ENCODE results near the gene KIDINS220.
"Not testable (repeated sequence)": the region's sequence is repeated elsewhere in the genome, so short reads cannot be mapped to it uniquely, and the experiment has no call there.

Gene KIDINS220

GRCh38 chr2:8740136-8740535 lies 97.3 kb downstream of the KIDINS220 start:
- no peak for DNase-seq

DNA sequence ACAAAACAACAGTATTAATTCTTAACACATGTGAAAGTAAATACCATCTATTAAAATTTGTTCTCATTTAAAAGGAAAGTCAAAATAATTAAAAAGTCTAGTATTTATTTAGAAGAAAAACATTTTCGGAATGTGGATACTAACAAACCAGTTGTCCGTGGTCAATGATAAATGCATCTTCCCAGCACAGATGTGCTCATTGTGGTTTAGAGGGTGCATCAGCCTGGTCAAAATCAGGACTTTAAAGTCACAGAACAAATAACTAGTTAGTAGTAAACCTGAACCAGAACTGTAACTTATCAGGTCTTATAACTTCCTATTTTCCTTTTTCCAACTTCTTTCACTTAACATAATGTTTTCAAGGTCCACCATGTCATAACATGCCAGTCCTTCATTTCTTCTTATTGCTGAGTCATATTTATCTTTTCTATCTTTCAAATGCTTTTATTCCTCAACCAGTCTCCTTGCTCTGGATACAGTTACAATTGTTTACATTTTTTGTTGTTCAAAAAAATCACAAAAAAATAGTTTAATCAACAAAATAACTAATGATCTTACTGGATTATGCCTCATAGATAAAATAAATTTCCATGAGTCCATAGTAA lies 99.7 kb downstream of the KIDINS220 start:
- no peak for DNase-seq

DNA sequence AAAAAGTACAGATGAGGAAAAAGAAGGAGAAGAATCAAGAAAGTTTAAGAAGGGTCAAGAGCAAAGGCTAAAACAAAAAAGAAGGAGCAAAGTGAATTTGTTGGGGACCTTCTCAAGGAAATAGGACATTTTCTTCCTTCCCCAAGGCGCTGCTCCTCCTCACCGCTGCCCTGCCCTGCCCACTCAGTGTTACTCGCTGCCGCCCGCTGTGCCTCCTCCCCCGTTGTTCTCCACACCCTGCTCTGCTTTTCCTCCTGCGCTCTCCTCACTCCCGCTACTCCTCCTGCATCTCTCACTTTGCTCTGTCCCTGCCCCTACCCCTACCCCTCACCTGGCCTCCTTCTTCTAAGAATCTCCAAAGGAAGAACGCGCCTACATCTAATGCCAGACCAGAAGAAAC lies 104.8 kb downstream of the KIDINS220 start:
- no peak for DNase-seq

GRCh38 chr2:8729939-8730338 lies 107.5 kb downstream of the KIDINS220 start:
- no peak for DNase-seq

DNA sequence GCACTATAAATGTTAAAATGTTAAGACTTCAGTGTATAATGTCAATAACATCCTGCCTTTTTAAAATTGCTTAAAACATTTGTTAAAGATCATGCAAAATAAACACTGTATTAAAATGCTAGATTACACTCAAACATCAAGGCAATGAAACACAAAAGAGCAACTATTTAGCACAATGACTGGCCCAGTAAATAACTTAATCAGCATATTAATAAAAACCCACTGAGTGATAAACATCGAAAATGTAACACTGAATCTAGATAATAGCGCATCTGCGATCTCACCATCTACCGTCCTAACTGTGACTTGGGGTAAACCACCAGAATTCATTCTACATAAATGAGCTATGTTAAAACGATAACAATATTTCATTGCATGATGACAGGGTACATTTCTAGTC lies 108.3 kb downstream of the KIDINS220 start:
- not testable (repeated sequence) for DNase-seq

DNA sequence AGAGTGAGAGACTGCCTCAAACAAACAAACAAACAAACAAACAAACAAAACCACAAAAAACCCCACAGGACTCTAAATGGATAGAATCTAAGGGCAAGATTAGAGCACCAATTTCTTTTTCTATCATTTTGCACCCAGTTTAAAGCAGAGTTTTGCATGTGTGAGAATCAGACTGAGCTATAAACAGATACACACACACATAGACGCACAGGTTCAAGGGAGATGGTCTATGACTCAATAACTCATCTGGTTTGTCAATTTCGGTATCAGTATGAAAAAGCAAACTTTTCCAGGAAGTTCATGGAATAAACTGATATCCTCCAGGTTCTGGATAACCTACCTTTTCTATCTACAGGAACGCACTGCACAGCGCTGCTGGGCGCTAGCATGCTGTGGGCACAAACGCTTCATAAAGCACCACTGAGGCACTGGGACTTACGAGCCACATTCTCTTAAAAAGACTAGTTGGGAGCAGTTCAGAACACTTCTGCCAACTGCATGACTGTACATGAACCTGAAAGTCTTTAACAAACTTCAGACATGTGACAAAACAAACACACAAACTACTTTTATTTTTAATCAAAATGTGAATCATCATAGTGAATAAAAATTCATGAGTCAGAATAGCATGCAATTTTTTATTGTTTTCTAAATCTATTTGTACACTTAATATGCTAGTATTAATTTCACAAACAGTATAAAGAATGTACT lies 109.0 kb downstream of the KIDINS220 start:
- DNase-seq: no peak

GRCh38 chr2:8725838-8726237 lies 111.6 kb downstream of the KIDINS220 start:
- DNase-seq: no peak

GRCh38 chr2:8722986-8723385 lies 114.4 kb downstream of the KIDINS220 start:
- no peak for DNase-seq

DNA sequence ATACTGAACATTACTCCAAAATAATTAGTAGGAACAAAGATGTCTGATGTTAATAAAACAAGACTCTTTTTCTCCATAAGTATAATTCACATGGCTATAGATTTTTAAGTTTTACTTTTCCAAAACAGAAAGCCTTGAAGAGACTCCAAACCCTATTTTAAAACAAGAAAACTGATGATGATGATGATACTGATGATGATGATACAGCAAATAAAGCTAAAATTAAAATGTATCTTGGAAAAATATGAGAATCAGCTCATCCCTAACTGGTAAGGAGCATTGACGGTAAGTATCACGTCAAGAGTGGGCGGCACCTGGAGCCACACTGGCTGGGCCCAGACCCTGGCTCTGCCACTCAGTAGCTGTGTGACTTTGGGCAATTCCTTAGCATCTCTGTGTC lies 116.0 kb downstream of the KIDINS220 start:
- no peak for DNase-seq

DNA sequence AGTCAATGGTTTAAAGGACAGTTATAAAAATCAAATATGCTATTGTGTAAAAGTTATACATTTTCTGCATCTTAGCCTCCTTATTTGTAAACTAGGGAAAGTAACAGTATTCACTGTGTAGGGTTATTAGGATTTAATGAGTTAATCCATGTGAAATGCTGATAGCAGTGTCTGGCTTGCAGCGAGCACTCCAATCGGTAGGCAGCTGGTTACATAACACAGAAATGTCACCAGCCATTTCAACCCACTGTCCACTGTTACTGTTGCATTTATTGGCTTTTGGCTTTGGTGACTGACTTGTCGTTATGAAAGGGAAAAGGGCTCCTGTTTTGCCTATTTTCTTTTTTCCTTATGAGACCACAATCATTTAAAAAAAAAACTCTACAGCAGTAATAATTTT lies 116.7 kb downstream of the KIDINS220 start:
- no peak for DNase-seq

- DNase-seq: no peak
Observed at GRCh38 chr2:8719528-8719927, 117.9 kb downstream of the KIDINS220 start.

GRCh38 chr2:8714971-8715370 lies 122.4 kb downstream of the KIDINS220 start:
- no peak for DNase-seq

DNA sequence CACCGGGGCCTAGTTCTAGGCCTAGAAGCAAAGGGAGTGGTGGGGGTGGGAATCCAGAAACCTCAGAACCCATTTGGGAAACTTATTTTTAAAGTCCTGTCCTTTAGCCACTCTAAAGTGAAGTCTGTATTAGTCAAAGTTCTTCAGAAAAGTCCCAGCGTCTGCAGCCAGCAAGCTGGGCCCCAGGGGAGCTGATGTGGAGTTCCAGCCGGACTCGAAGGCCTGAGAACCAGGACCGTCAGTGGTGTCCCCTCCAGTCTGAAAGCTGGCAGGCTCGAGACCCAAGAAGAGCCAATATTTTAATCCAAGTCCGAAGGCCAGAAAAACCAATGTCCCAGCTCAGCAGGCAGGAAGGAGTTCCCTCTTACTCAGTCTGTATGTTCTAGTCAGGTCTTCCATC lies 123.1 kb downstream of the KIDINS220 start:
- no peak for DNase-seq

GRCh38 chr2:8710951-8711350 lies 126.5 kb downstream of the KIDINS220 start:
- DNase-seq: no peak

DNA sequence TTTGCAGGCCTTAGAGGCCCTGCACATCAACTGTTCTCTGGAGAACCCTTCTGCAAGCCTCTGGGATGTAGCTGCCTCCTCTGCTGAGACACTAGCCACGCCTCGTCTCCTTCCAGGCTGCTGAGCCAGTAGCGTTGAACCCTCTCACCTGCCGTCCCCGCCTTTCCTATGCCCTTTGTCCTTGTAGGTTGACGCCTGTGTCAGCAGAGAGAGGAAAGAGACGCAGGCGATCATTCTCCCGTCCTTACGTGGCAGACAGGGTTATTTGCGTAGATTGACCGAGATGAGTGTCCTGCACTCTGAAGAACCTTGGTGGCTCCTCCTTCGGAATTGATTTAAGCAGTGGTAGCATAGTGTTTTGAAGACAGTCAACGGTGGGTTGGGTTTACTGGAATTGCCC lies 127.8 kb downstream of the KIDINS220 start:
- DNase-seq: no peak

GRCh38 chr2:8704906-8705305 lies 132.5 kb downstream of the KIDINS220 start:
- no peak for DNase-seq

DNA sequence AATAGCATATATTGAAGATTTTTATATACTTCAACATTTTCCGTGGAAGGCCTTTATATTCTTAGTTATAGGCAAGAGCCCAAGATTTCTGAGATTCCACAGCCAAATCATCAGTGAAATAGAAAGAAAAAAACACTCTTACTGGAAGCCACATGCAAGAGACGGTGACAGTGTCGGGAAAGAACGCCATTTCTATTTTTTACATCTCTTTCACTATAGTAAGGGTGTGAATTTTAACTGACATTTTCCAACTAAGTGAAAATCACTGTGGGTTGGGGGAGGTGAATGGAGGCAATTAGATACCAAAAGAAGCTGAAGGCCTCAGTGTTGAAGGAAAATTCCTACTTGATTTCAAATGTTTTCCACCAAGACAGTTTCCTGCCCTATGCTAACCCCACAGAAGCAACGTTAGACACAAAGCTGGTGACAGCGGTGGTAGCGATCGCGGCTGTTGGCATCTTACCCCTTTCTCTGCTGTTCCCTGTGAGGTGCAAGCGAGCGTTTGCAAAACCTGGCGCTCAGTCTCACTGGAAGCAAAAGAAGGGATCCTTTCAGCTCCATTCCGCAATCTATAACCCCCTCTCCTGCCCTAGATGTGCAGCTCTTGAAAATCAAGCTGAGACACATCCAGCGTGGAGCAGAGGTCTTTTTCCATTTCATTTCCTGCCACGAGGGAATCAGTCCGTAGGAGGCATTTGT lies 135.6 kb downstream of the KIDINS220 start:
- DNase-seq: no peak

- no peak for DNase-seq
Observed at GRCh38 chr2:8699839-8700238, 137.6 kb downstream of the KIDINS220 start.

DNA sequence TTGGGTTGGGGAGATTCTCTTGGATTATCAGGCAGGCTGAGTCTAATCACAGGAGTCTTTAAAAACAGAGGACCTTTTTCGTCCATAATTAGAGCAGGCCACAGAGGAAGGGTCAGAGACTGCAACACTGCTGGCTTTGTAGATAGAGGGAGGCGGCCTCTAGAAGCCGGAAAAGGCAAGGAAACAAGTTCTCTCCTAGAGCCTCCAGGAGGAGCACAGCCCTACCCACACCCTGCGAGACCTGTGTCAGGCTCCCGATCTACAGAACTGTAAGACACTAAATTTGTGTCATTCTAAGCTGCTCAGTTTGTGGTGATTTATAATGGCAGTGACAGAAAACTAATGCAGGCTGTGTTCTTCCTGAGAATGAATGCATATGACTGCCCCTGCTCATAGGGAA lies 140.2 kb downstream of the KIDINS220 start:
- no peak for DNase-seq

GRCh38 chr2:8694737-8695136 lies 142.7 kb downstream of the KIDINS220 start:
- no peak for DNase-seq

GRCh38 chr2:8693157-8693821 lies 144.1 kb downstream of the KIDINS220 start:
- DNase-seq: peak in 2 of 6 experiments; percentile 3 to 10

DNA sequence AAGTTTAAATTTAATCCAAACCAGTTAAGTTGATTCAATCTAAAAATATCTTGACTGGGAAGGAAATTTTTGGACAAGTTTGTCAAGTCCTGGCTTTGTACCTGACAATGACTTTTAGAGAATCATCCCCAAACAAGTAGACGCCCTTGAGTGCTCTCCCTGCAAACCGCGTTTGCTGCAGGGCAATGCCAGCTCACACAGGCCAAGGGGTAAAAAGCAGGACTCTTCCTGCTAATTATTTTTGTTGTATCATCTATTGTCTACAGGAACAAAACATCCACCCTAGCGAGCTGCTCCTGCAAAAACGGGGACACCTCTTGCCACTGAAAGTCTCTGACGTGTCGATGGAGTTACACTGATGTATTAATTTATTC lies 144.6 kb downstream of the KIDINS220 start:
- DNase-seq: no peak

DNA sequence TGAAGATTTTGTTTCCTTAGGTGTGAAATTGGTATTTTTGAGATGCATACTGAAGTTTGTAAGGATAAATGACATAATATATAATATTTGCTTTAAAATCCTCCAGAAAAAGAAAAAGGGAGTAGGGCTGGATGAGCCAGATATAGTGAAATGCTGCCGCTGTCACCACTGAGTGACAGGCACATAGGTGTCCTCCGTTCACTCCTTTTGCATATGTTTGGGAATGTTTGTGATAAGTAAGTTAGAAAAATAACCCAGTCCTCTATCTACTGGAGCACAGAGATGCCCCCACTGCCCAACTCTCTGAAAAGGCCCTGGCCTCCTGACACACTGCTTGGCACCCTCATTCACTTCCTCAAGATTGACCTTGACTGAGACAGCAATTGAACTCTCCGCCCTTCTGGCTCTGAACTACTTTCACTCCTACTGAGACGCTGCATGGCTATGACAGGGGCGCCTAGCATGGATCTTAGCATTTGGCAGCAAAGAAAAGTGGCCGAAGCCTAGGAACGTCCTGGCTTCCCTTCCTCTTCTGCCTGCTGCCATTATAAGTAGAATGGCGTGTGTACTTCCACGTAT lies 145.5 kb downstream of the KIDINS220 start:
- no peak for DNase-seq

Data from stimulated activated naive CD4-positive, alpha-beta T cell (primary cell).